Caki2 (cell line): ENCODE data around the gene SIPA1L3. TPM values are rescaled to one million over a fixed set of nuclear protein-coding genes. Genes with fewer than 3 reads are reported as not detected.

Source experiments
- DNase-seq: peaks from one replicate; pipeline ENCODE4 v3.0.0-alpha.2; 2015; ENCODE audit warnings: low read depth
- in situ Hi-C: cut with HindIII; loops from 2 replicates; pipeline ENCODE4 v1.10.0; 2016; ENCODE audit warnings: low sequenced_read_pairs, low pct_unique_long_range_greater_than_20kb, mixed read lengths
- total RNA-seq: library from RNA; depleted of rRNA; stranded (reverse); fragments of >200 nt; shearing (Covaris generic); gene quantifications from 2 replicates; pipeline ENCODE4 v1.2.3, GENCODE V29; 2014; ENCODE audit warnings: low replicate concordance

SIPA1L3 gene
- total RNA-seq, 1 experiment from 2014 or later: 39.9 TPM

- in situ Hi-C loops: no loop called here
- no peak for DNase-seq
Observed at GRCh38 chr19:37935341-37935740, 28.3 kb downstream of the SIPA1L3 start.

- DNase-seq: no peak
- in situ Hi-C loops: no loop called here
Observed at GRCh38 chr19:37936166-37936565, 29.2 kb downstream of the SIPA1L3 start.

- in situ Hi-C loops: no loop called here
- DNase-seq: no peak
Observed at GRCh38 chr19:37936886-37937285, 29.9 kb downstream of the SIPA1L3 start.

- in situ Hi-C loops: no loop called here
- DNase-seq: no peak
Observed at GRCh38 chr19:37938353-37938752, 31.3 kb downstream of the SIPA1L3 start.

- in situ Hi-C loops: no loop called here
- DNase-seq: peak; percentile 95
Observed at GRCh38 chr19:37941782-37942515, 34.9 kb downstream of the SIPA1L3 start.

- peak; percentile 36 for DNase-seq
- in situ Hi-C loops: no loop called here
Observed at GRCh38 chr19:37942516-37942902, 35.5 kb downstream of the SIPA1L3 start.

GRCh38 chr19:37943480-37943879 lies 36.5 kb downstream of the SIPA1L3 start:
- in situ Hi-C loops: no loop called here
- no peak for DNase-seq

- no peak for DNase-seq
- in situ Hi-C loops: no loop called here
Observed at GRCh38 chr19:37946132-37946531, 39.1 kb downstream of the SIPA1L3 start.

GRCh38 chr19:37947778-37948177 lies 40.8 kb downstream of the SIPA1L3 start:
- in situ Hi-C loops: no loop called here
- no peak for DNase-seq

GRCh38 chr19:37948362-37948761 lies 41.4 kb downstream of the SIPA1L3 start:
- peak; percentile 44 for DNase-seq
- in situ Hi-C loops: no loop called here

- in situ Hi-C loops: no loop called here
- no peak for DNase-seq
Observed at GRCh38 chr19:37950471-37951175, 43.6 kb downstream of the SIPA1L3 start.

- no peak for DNase-seq
- in situ Hi-C loops: no loop called here
Observed at GRCh38 chr19:37951816-37952210, 44.8 kb downstream of the SIPA1L3 start.

GRCh38 chr19:37953171-37953917 lies 46.3 kb downstream of the SIPA1L3 start:
- DNase-seq: no peak
- in situ Hi-C loops: no loop called here

GRCh38 chr19:37953918-37954303 lies 46.9 kb downstream of the SIPA1L3 start:
- in situ Hi-C loops: no loop called here
- DNase-seq: no peak

GRCh38 chr19:37954421-37954874 lies 47.4 kb downstream of the SIPA1L3 start:
- in situ Hi-C loops: no loop called here

GRCh38 chr19:37955986-37956385 lies 49.0 kb downstream of the SIPA1L3 start:
- DNase-seq: no peak
- in situ Hi-C loops: no loop called here

More at GRCh38 chr19:37954421-37954874, 47.4 kb downstream of the SIPA1L3 start:
- no peak for DNase-seq

GRCh38 chr19:37957176-37957575 lies 50.2 kb downstream of the SIPA1L3 start:
- DNase-seq: no peak
- in situ Hi-C loops: no loop called here

GRCh38 chr19:37959665-37960114 lies 52.7 kb downstream of the SIPA1L3 start:
- DNase-seq: no peak
- in situ Hi-C loops: no loop called here

- DNase-seq: no peak
- in situ Hi-C loops: no loop called here
Observed at GRCh38 chr19:37961198-37961597, 54.2 kb downstream of the SIPA1L3 start.
